ENCODE data around the gene SNX25. TPM values are rescaled to one million over a fixed set of nuclear protein-coding genes. Genes with fewer than 3 reads are reported as not detected.

The SNX25 gene
- total and polyA plus RNA-seq, 2 of the 13 experiments (the other 11 are each of a cell fraction or from before 2014, with no cell fraction given), result 23.4 to 23.5 TPM

DNA sequence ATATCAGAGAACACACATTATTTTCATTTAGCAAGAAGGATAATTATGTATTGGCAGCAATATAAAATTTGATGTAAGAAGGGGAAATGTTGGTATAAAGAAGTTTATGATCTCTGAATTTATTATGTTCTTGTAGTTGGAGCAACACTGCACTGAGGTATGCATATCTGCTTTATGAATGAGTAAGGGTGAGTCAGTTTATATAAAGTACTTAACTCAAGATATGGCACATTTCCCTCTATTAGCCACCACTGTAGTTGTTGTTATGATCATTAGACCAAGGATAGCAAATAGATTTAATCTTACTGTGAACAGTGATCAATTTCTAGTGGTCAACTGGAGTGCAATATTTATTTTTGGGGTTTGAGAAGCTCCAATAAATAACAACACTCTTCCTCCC is 66.6 kb downstream of the SNX25 start:
- no peaks in the 10 kb centered on the region for H3K27me3 ChIP-seq (ENCODE audit: control insufficient read depth in 1 of 2, insufficient read depth in 2 of 2, low read length in 2 of 2)
- DNase-seq (ENCODE audit: low spot score) (no peak), ATAC-seq (no peak), FAIRE-seq (no peak)
- POLR2A ChIA-PET, result no interaction called here
- no TSS peak for BruUV-seq (replicated peaks)
- CTCF ChIA-PET (ENCODE audit: low intra/inter-chr PET ratio, low total read pairs), result no interaction called here
- H2AFZ ChIP-seq (ENCODE audit: low read length), result no peak overlapping the region
- TF ChIP-seq SRSF9 (IDR thresholded peaks at IDR 0.05; ENCODE audit: borderline replicate concordance, insufficient read depth, low read depth, low read length, poor library complexity, severe bottlenecking) (no peak), ZBTB1 (CRISPR knock-in tag; IDR thresholded peaks at IDR 0.05; ENCODE audit: borderline replicate concordance) (no peak), ZNF543 (CRISPR knock-in tag; IDR thresholded peaks at IDR 0.05) (no peak), CREB1 (IDR thresholded peaks at IDR 0.05) (no peak), CREB1 (CRISPR knock-in tag; IDR thresholded peaks at IDR 0.05) (no peak), ZSCAN30 (CRISPR knock-in tag; IDR thresholded peaks at IDR 0.05) (no peak)
- TF ChIP-seq, protein P1, sequence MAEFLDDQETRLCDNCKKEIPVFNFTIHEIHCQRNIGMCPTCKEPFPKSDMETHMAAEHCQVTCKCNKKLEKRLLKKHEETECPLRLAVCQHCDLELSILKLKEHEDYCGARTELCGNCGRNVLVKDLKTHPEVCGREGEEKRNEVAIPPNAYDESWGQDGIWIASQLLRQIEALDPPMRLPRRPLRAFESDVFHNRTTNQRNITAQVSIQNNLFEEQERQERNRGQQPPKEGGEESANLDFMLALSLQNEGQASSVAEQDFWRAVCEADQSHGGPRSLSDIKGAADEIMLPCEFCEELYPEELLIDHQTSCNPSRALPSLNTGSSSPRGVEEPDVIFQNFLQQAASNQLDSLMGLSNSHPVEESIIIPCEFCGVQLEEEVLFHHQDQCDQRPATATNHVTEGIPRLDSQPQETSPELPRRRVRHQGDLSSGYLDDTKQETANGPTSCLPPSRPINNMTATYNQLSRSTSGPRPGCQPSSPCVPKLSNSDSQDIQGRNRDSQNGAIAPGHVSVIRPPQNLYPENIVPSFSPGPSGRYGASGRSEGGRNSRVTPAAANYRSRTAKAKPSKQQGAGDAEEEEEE (CRISPR knock-in tag; IDR thresholded peaks at IDR 0.05; ENCODE audit: borderline replicate concordance), result no peak
- no peaks in the 10 kb centered on the region for H3K9me3 ChIP-seq (ENCODE audit: low read length)
- no peak overlapping the region for H3K4me2 ChIP-seq (ENCODE audit: low read depth, low read length)
- intact Hi-C loops (cut with micrococcal nuclease; ENCODE audit: unreplicated experiment), result no loop called here
- peaks cover 4 to 11% of the 10 kb centered on the region in 2 experiments; a peak in 3 of 5 replicates for H3K36me3 ChIP-seq (replicated peaks in 1 of 2; ENCODE audit: control insufficient read depth in 1 of 2, insufficient read depth in 2 of 2, low read length in 2 of 2)
- H3K4me1 ChIP-seq (ENCODE audit: insufficient read depth, low read length), result peaks cover 22% of the 10 kb centered on the region
- H4K20me1 ChIP-seq (ENCODE audit: insufficient read depth, low read length), result no peaks in the 10 kb centered on the region; the same call in 1 of the 2 replicates
- in situ Hi-C loops (cut with HindIII; ENCODE audit: extremely low pct_ligation_motif_present, low pct_unique_long_range_greater_than_20kb), result no loop called here
- no peaks in the 10 kb centered on the region for H3K79me2 ChIP-seq (ENCODE audit: insufficient read depth, low read length)
- H3K4me3 ChIP-seq (replicated peaks in 1 of 3; ENCODE audit: insufficient read depth in 1 of 3, low read depth in 2 of 3, low read length in 3 of 3), result no peak overlapping the region
- no peak overlapping the region for H3K27ac ChIP-seq (ENCODE audit: extremely low read length, insufficient read depth, low read length)
- H3K9ac ChIP-seq (ENCODE audit: insufficient read depth, low read depth, low read length), result no peak overlapping the region

DNA sequence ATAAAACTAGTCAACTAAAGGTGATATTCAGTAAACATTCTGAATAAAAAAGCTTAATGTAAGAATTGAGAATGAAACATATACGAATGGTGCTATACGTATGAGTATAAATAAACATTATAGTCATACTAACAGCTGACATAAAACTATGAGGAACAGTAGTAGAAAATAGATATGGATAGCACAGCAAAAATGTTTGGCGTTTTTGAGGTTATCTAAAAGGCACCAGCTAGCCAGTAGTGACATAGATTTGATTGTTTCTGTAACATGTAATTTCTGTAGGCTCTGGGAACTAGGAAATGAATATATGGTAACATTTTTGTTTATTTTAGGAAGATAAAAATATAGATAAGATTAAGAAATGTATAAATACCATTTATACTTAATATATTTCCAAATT is 69.3 kb downstream of the SNX25 start:
- BruUV-seq (replicated peaks), result no TSS peak
- no peak for DNase-seq (ENCODE audit: low spot score)
- H3K4me2 ChIP-seq (ENCODE audit: low read depth, low read length), result no peak overlapping the region
- ATAC-seq, result no peak
- no peaks in the 10 kb centered on the region for H3K79me2 ChIP-seq (ENCODE audit: insufficient read depth, low read length)
- no peak overlapping the region for H2AFZ ChIP-seq (ENCODE audit: low read length)
- H3K9me3 ChIP-seq (ENCODE audit: low read length), result no peaks in the 10 kb centered on the region
- CTCF ChIA-PET (ENCODE audit: low intra/inter-chr PET ratio, low total read pairs), result no interaction called here
- no peak overlapping the region for H3K27ac ChIP-seq (ENCODE audit: extremely low read length, insufficient read depth, low read length)
- no peak overlapping the region for H3K4me3 ChIP-seq (replicated peaks in 1 of 3; ENCODE audit: insufficient read depth in 1 of 3, low read depth in 2 of 3, low read length in 3 of 3)
- peaks cover 4 to 10% of the 10 kb centered on the region in 2 experiments; a peak in 4 of 5 replicates for H3K36me3 ChIP-seq (replicated peaks in 1 of 2; ENCODE audit: control insufficient read depth in 1 of 2, insufficient read depth in 2 of 2, low read length in 2 of 2)
- no peaks in the 10 kb centered on the region for H4K20me1 ChIP-seq (ENCODE audit: insufficient read depth, low read length)
- in situ Hi-C loops (cut with HindIII; ENCODE audit: extremely low pct_ligation_motif_present, low pct_unique_long_range_greater_than_20kb), result no loop called here
- no peak for FAIRE-seq
- WGBS (ENCODE audit: low lambda C conversion rate), result 94% methylated on average over 3 of the region's 3 CpGs
- no peaks in the 10 kb centered on the region for H3K4me1 ChIP-seq (ENCODE audit: insufficient read depth, low read length)
- H3K9ac ChIP-seq (ENCODE audit: insufficient read depth, low read depth, low read length), result no peak overlapping the region
- POLR2A ChIA-PET, result no interaction called here
- H3K27me3 ChIP-seq (ENCODE audit: control insufficient read depth in 1 of 2, insufficient read depth in 2 of 2, low read length in 2 of 2), result no peaks in the 10 kb centered on the region
- intact Hi-C loops (cut with micrococcal nuclease; ENCODE audit: unreplicated experiment), result no loop called here
- no peak for TF ChIP-seq ZNF335 (CRISPR knock-in tag; IDR thresholded peaks at IDR 0.05)
- TF ChIP-seq, protein P2, sequence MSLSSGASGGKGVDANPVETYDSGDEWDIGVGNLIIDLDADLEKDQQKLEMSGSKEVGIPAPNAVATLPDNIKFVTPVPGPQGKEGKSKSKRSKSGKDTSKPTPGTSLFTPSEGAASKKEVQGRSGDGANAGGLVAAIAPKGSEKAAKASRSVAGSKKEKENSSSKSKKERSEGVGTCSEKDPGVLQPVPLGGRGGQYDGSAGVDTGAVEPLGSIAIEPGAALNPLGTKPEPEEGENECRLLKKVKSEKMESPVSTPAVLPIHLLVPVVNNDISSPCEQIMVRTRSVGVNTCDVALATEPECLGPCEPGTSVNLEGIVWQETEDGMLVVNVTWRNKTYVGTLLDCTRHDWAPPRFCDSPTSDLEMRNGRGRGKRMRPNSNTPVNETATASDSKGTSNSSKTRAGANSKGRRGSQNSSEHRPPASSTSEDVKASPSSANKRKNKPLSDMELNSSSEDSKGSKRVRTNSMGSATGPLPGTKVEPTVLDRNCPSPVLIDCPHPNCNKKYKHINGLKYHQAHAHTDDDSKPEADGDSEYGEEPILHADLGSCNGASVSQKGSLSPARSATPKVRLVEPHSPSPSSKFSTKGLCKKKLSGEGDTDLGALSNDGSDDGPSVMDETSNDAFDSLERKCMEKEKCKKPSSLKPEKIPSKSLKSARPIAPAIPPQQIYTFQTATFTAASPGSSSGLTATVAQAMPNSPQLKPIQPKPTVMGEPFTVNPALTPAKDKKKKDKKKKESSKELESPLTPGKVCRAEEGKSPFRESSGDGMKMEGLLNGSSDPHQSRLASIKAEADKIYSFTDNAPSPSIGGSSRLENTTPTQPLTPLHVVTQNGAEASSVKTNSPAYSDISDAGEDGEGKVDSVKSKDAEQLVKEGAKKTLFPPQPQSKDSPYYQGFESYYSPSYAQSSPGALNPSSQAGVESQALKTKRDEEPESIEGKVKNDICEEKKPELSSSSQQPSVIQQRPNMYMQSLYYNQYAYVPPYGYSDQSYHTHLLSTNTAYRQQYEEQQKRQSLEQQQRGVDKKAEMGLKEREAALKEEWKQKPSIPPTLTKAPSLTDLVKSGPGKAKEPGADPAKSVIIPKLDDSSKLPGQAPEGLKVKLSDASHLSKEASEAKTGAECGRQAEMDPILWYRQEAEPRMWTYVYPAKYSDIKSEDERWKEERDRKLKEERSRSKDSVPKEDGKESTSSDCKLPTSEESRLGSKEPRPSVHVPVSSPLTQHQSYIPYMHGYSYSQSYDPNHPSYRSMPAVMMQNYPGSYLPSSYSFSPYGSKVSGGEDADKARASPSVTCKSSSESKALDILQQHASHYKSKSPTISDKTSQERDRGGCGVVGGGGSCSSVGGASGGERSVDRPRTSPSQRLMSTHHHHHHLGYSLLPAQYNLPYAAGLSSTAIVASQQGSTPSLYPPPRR (CRISPR knock-in tag; IDR thresholded peaks at IDR 0.05; ENCODE audit: borderline replicate concordance), result no peak
- TF ChIP-seq ZNF138 (CRISPR knock-in tag; IDR thresholded peaks at IDR 0.05; ENCODE audit: low read depth), result no peak
- TF ChIP-seq ZSCAN25 (CRISPR knock-in tag; IDR thresholded peaks at IDR 0.05), result no peak
